Measurements from ENCODE around the gene ZNF441.
"Not testable (repeated sequence)": the region's sequence is repeated elsewhere in the genome, so short reads cannot be mapped to it uniquely, and the experiment has no call there.

ZNF441 gene

GRCh38 chr19:11766597-11767591 lies at the start of gene ZNF441:
Gene ZNF441, plus strand, starts transcription at chr19:11767000. Its CDS starts 194 bp downstream, at chr19:11767194.
- peak; percentile 99 for DNase-seq

- DNase-seq = no peak
These were observed 45.1 kb upstream of the ZNF441 start for GRCh38 chr19:11721681-11722080.

GRCh38 chr19:11722414-11722813 lies 44.4 kb upstream of the ZNF441 start:
- no peak for DNase-seq

- no peak for DNase-seq
These were observed 37.2 kb upstream of the ZNF441 start for GRCh38 chr19:11729586-11729985.

- no peak for DNase-seq
These were observed 31.4 kb upstream of the ZNF441 start for GRCh38 chr19:11735375-11735774.

- DNase-seq = peak; percentile 35
These were observed 30.1 kb upstream of the ZNF441 start for GRCh38 chr19:11736696-11737095.

- DNase-seq = no peak
These were observed 28.6 kb upstream of the ZNF441 start for GRCh38 chr19:11737964-11738745.

- peak; percentile 100 for DNase-seq
These were observed 27.8 kb upstream of the ZNF441 start, which contains the start of gene ZNF823 for GRCh38 chr19:11738746-11739620. Gene ZNF823, minus strand, starts transcription at chr19:11738946. Its CDS starts 127 bp downstream, at chr19:11738819.

GRCh38 chr19:11745869-11746268 lies 20.9 kb upstream of the ZNF441 start:
- no peak for DNase-seq

GRCh38 chr19:11747277-11747676 lies 19.5 kb upstream of the ZNF441 start:
- DNase-seq = no peak

GRCh38 chr19:11749751-11750150 lies 17.0 kb upstream of the ZNF441 start:
- no peak for DNase-seq

- DNase-seq = no peak
These were observed 14.5 kb upstream of the ZNF441 start for GRCh38 chr19:11752244-11752736.

- no peak for DNase-seq
These were observed 12.1 kb upstream of the ZNF441 start for GRCh38 chr19:11754663-11755062.

- no peak for DNase-seq
These were observed 9.8 kb upstream of the ZNF441 start for GRCh38 chr19:11756965-11757364.

GRCh38 chr19:11759805-11760204 lies 7.0 kb upstream of the ZNF441 start:
- DNase-seq = no peak

- no peak for DNase-seq
These were observed 3.7 kb upstream of the ZNF441 start for GRCh38 chr19:11763117-11763516.

GRCh38 chr19:11763611-11764010 lies 3.2 kb upstream of the ZNF441 start:
- no peak for DNase-seq

- DNase-seq = peak; percentile 66
These were observed 883 bp downstream of the ZNF441 start for GRCh38 chr19:11767633-11768133.

- no peak for DNase-seq
These were observed 3.2 kb downstream of the ZNF441 start for GRCh38 chr19:11769995-11770394.

- DNase-seq = not testable (repeated sequence)
These were observed 4.7 kb downstream of the ZNF441 start for GRCh38 chr19:11771520-11771919.

GRCh38 chr19:11776669-11777068 lies 9.9 kb downstream of the ZNF441 start:
- DNase-seq = not testable (repeated sequence)

- no peak for DNase-seq
These were observed 13.7 kb downstream of the ZNF441 start for GRCh38 chr19:11780431-11781020.

Data from eye (tissue), 1 donor.